Measurements from ENCODE around the gene ZBTB9. TPM values are rescaled to one million over a fixed set of nuclear protein-coding genes. Genes with fewer than 3 reads are reported as not detected.

Gene ZBTB9
- polyA plus RNA-seq, 1 of the 3 experiments (the other 2 are of a cell fraction): 5.7 TPM

DNA sequence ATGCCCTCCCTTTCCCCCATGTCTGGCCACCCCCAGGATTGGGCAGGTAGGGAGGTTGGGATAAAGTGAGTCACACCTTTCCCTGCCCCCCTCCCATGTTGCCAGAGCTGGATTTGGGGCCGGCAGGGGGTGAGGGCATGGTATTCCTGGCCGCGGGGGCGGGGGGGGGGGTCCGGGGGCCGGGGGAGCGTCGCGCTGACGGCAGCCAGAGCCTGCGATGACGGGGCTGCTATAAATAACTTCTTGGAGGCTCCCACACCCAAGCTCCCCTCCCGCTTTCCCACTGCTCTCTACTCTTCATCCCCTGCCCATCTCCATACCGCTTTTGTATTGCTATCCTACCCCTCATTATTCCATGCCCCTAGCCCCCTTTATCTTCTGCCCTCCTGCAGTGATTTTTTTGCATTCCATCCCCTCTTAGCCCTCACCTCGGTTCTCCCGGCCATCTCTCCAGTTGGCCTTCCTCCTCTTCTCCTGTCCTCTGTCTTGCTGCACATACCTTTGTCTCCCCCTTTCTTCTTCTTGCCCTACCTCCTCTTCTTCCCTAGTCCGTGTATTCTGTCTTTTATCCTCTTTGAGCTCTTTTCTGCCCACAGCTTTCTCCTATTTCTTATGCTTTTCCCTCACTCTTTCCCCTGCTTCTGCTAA, 20.7 kb upstream of the ZBTB9 start (continued):
- TF ChIP-seq EP300 (IDR thresholded peaks at IDR 0.05; ENCODE audit: borderline replicate concordance in 1 of 2, low read depth in 1 of 2, low read length in 1 of 2) (no peak), MEF2A (IDR thresholded peaks at IDR 0.05; ENCODE audit: borderline replicate concordance, low read depth) (no peak)
- TF ChIP-seq, protein P1, sequence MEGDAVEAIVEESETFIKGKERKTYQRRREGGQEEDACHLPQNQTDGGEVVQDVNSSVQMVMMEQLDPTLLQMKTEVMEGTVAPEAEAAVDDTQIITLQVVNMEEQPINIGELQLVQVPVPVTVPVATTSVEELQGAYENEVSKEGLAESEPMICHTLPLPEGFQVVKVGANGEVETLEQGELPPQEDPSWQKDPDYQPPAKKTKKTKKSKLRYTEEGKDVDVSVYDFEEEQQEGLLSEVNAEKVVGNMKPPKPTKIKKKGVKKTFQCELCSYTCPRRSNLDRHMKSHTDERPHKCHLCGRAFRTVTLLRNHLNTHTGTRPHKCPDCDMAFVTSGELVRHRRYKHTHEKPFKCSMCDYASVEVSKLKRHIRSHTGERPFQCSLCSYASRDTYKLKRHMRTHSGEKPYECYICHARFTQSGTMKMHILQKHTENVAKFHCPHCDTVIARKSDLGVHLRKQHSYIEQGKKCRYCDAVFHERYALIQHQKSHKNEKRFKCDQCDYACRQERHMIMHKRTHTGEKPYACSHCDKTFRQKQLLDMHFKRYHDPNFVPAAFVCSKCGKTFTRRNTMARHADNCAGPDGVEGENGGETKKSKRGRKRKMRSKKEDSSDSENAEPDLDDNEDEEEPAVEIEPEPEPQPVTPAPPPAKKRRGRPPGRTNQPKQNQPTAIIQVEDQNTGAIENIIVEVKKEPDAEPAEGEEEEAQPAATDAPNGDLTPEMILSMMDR (IDR thresholded peaks at IDR 0.05): no peak

GRCh38 chr6:33434961-33435360, 19.4 kb upstream of the ZBTB9 start:
- H3K4me1 ChIP-seq (ENCODE audit: control insufficient read depth in 1 of 2, insufficient read depth in 2 of 2, low read depth in 1 of 2, low read length in 1 of 2): peaks cover 8 to 19% of the 10 kb centered on the region in 2 experiments; a peak in 2 of 4 replicates
- no peak overlapping the region for H3K4me3 ChIP-seq (ENCODE audit: low read depth in 2 of 2, low read length in 1 of 2)
- 88% methylated on average over 3 of the region's 4 CpGs for WGBS (ENCODE audit: low lambda C conversion rate)
- H3K27me3 ChIP-seq (ENCODE audit: insufficient read depth): no peaks in the 10 kb centered on the region
- H3F3A ChIP-seq (replicated peaks; ENCODE audit: insufficient read depth): no peaks in the 10 kb centered on the region
- no peak overlapping the region for H3K27ac ChIP-seq (ENCODE audit: low read depth in 2 of 2, low read length in 1 of 2)
- H2AFZ ChIP-seq (ENCODE audit: low read depth): no peak overlapping the region
- CTCF ChIA-PET: interaction anchor here (1.0 kb wide), 1 partner anchor 13 kb away, joined by 3 read pairs; no protein-coding TSS in a partner anchor
- H3K9me2 ChIP-seq: no peaks in the 10 kb centered on the region
- POLR2A ChIA-PET: no interaction called here
- no peaks in the 10 kb centered on the region for H3K9me3 ChIP-seq
- H3K4me2 ChIP-seq: no peak overlapping the region
- H3K9ac ChIP-seq: no peak overlapping the region
- no peaks in the 10 kb centered on the region for H4K20me1 ChIP-seq (ENCODE audit: insufficient read depth)
- H3K36me3 ChIP-seq (replicated peaks in 1 of 2; ENCODE audit: control insufficient read depth in 1 of 2, insufficient read depth in 2 of 2, low read length in 1 of 2): peaks cover 22 to 26% of the 10 kb centered on the region in 2 experiments
- TF ChIP-seq RCOR1 (IDR thresholded peaks at IDR 0.05; ENCODE audit: low read length) (no peak), EP300 (IDR thresholded peaks at IDR 0.05; ENCODE audit: borderline replicate concordance in 1 of 2, low read depth in 1 of 2, low read length in 1 of 2) (no peak), NRF1 (IDR thresholded peaks at IDR 0.05; ENCODE audit: low read depth, low read length) (no peak), GABPA (IDR thresholded peaks at IDR 0.05; ENCODE audit: low read depth) (no peak)
- TF ChIP-seq, protein P2, sequence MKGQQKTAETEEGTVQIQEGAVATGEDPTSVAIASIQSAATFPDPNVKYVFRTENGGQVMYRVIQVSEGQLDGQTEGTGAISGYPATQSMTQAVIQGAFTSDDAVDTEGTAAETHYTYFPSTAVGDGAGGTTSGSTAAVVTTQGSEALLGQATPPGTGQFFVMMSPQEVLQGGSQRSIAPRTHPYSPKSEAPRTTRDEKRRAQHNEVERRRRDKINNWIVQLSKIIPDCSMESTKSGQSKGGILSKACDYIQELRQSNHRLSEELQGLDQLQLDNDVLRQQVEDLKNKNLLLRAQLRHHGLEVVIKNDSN (IDR thresholded peaks at IDR 0.05; ENCODE audit: borderline replicate concordance, low read depth): no peak
- peaks cover 8% of the 10 kb centered on the region; the same call in 1 of the 2 replicates for H3K79me2 ChIP-seq (ENCODE audit: insufficient read depth)
- no peak for DNase-seq

GRCh38 chr6:33437666-33438065, 16.7 kb upstream of the ZBTB9 start:
- H3K79me2 ChIP-seq (ENCODE audit: insufficient read depth): no peaks in the 10 kb centered on the region
- H3K4me1 ChIP-seq (ENCODE audit: control insufficient read depth in 1 of 2, insufficient read depth in 2 of 2, low read depth in 1 of 2, low read length in 1 of 2): no peaks in the 10 kb centered on the region
- H3K4me3 ChIP-seq (ENCODE audit: low read depth in 2 of 2, low read length in 1 of 2): no peak overlapping the region
- peaks cover 22 to 33% of the 10 kb centered on the region in 2 experiments for H3K36me3 ChIP-seq (replicated peaks in 1 of 2; ENCODE audit: control insufficient read depth in 1 of 2, insufficient read depth in 2 of 2, low read length in 1 of 2)
- no peak overlapping the region for H3K9ac ChIP-seq
- peak; percentile 16 for DNase-seq
- H3K27ac ChIP-seq (ENCODE audit: low read depth in 2 of 2, low read length in 1 of 2): no peak overlapping the region
- H3K9me2 ChIP-seq: no peaks in the 10 kb centered on the region
- H3F3A ChIP-seq (replicated peaks; ENCODE audit: insufficient read depth): no peaks in the 10 kb centered on the region
- no peaks in the 10 kb centered on the region for H3K9me3 ChIP-seq
- ChIA-PET CTCF (interaction anchor here (0.9 to 2.4 kb wide), 2 partner anchors 10 to 12 kb away, joined by 3 to 8 read pairs; no protein-coding TSS in a partner anchor), POLR2A (no interaction called here)
- no peaks in the 10 kb centered on the region for H4K20me1 ChIP-seq (ENCODE audit: insufficient read depth)
- 90% methylated on average over 12 of the region's 18 CpGs for WGBS (ENCODE audit: low lambda C conversion rate)
- TF ChIP-seq, protein P3, sequence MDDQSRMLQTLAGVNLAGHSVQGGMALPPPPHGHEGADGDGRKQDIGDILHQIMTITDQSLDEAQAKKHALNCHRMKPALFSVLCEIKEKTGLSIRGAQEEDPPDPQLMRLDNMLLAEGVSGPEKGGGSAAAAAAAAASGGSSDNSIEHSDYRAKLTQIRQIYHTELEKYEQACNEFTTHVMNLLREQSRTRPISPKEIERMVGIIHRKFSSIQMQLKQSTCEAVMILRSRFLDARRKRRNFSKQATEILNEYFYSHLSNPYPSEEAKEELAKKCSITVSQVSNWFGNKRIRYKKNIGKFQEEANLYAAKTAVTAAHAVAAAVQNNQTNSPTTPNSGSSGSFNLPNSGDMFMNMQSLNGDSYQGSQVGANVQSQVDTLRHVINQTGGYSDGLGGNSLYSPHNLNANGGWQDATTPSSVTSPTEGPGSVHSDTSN (IDR thresholded peaks at IDR 0.05): no peak
- TF ChIP-seq FOXM1 (IDR thresholded peaks at IDR 0.05; ENCODE audit: low read depth): no peak
- no peak for TF ChIP-seq RCOR1 (IDR thresholded peaks at IDR 0.05; ENCODE audit: low read length)
- TF ChIP-seq ELF1 (IDR thresholded peaks at IDR 0.05): no peak
- no peak for TF ChIP-seq POLR2AphosphoS5 (IDR thresholded peaks at IDR 0.05; ENCODE audit: low read depth, low read length)
- no peak for TF ChIP-seq SMC3 (IDR thresholded peaks at IDR 0.05; ENCODE audit: low read depth, low read length)
- no peak for TF ChIP-seq GABPA (IDR thresholded peaks at IDR 0.05; ENCODE audit: low read depth)
- TF ChIP-seq CHD2 (IDR thresholded peaks at IDR 0.05; ENCODE audit: low read length, partially characterized antibody): no peak
- no peak for TF ChIP-seq REST (IDR thresholded peaks at IDR 0.05; ENCODE audit: low read depth, low read length)
- TF ChIP-seq NRF1 (IDR thresholded peaks at IDR 0.05; ENCODE audit: low read depth, low read length): no peak
- TF ChIP-seq GATA2 (CRISPR knock-in tag; IDR thresholded peaks at IDR 0.05): no peak
- no peaks in the 10 kb centered on the region for H3K27me3 ChIP-seq (ENCODE audit: insufficient read depth)
- no peak overlapping the region for H2AFZ ChIP-seq (ENCODE audit: low read depth)
- H3K4me2 ChIP-seq: no peak overlapping the region
